GM15510 (cell line): ENCODE data around the gene CSRP1.

Experiments
- POLR2A ChIP-seq: IDR thresholded peaks from 3 replicates; pipeline ENCODE4 v1.6.1; 2011; ENCODE audit warnings: borderline replicate concordance; ENCODE audit not compliant: insufficient read length; ENCODE audit errors: extremely low read depth

CSRP1 gene

GRCh38 chr1:201463071-201463552 is 43.8 kb downstream of the CSRP1 start:
- TF ChIP-seq POLR2A, result no peak

- TF ChIP-seq POLR2A, result no peak
Measured at GRCh38 chr1:201461645-201462441, 45.1 kb downstream of the CSRP1 start.

- no peak for TF ChIP-seq POLR2A
Measured at GRCh38 chr1:201460814-201461644, 45.9 kb downstream of the CSRP1 start.

GRCh38 chr1:201459775-201460174 is 47.1 kb downstream of the CSRP1 start:
- TF ChIP-seq POLR2A, result no peak

GRCh38 chr1:201459052-201459451 is 47.9 kb downstream of the CSRP1 start:
- no peak for TF ChIP-seq POLR2A

GRCh38 chr1:201457508-201457960 is 49.4 kb downstream of the CSRP1 start:
- TF ChIP-seq POLR2A, result no peak

- no peak for TF ChIP-seq POLR2A
Measured at GRCh38 chr1:201456499-201457309, 50.2 kb downstream of the CSRP1 start.

GRCh38 chr1:201455098-201455497 is 51.8 kb downstream of the CSRP1 start:
- TF ChIP-seq POLR2A, result no peak

GRCh38 chr1:201454608-201455007 is 52.3 kb downstream of the CSRP1 start:
- TF ChIP-seq POLR2A, result no peak

- no peak for TF ChIP-seq POLR2A
Measured at GRCh38 chr1:201452866-201453265, 54.1 kb downstream of the CSRP1 start.

- TF ChIP-seq POLR2A, result no peak
Measured at GRCh38 chr1:201450721-201451291, 56.1 kb downstream of the CSRP1 start.

- no peak for TF ChIP-seq POLR2A
Measured at GRCh38 chr1:201448990-201449389, 57.9 kb downstream of the CSRP1 start.

- no peak for TF ChIP-seq POLR2A
Measured at GRCh38 chr1:201447903-201448871, 58.7 kb downstream of the CSRP1 start.

GRCh38 chr1:201445310-201445709 is 61.6 kb downstream of the CSRP1 start:
- TF ChIP-seq POLR2A, result no peak

- no peak for TF ChIP-seq POLR2A
Measured at GRCh38 chr1:201444792-201445191, 62.1 kb downstream of the CSRP1 start.
